ENCODE data around the gene FRMD4B.

The FRMD4B gene

GRCh38 chr3:69300296-69300695 lies 85.6 kb downstream of the FRMD4B start:
- Histone ChIP-seq H3K9ac (ENCODE audit: insufficient read length) (no peak overlapping the region), H3K36me3 (ENCODE audit: insufficient read depth, low read length) (no peaks in the 10 kb centered on the region), H3K9me3 (ENCODE audit: low read depth, low read length) (no peaks in the 10 kb centered on the region), H3K27ac (no peak overlapping the region), H3K4me3 (no peak overlapping the region)
- TF ChIP-seq FOXP2 (optimal IDR thresholded peaks at IDR 0.05; ENCODE audit: control extremely low read depth, extremely low read length, insufficient read depth): no peak
- no peak for TF ChIP-seq EZH2 (IDR thresholded peaks at IDR 0.05)
- no peak for TF ChIP-seq POLR2AphosphoS5 (IDR thresholded peaks at IDR 0.05; ENCODE audit: borderline replicate concordance, low read depth, low read length)
- DNase-seq (ENCODE audit: low read depth, low spot score): no peak

GRCh38 chr3:69299344-69299743 lies 86.5 kb downstream of the FRMD4B start:
- DNase-seq (ENCODE audit: low read depth, low spot score): no peak
- H3K36me3 ChIP-seq (ENCODE audit: insufficient read depth, low read length): no peaks in the 10 kb centered on the region
- no peak for TF ChIP-seq EZH2 (IDR thresholded peaks at IDR 0.05)
- H3K9me3 ChIP-seq (ENCODE audit: low read depth, low read length): no peaks in the 10 kb centered on the region
- no peak overlapping the region for H3K9ac ChIP-seq (ENCODE audit: insufficient read length)
- no peak overlapping the region for H3K27ac ChIP-seq
- no peak overlapping the region for H3K4me3 ChIP-seq

- H3K4me3 ChIP-seq: no peak overlapping the region
- TF ChIP-seq POLR2AphosphoS5 (IDR thresholded peaks at IDR 0.05; ENCODE audit: borderline replicate concordance, low read depth, low read length) (no peak), EZH2 (IDR thresholded peaks at IDR 0.05) (no peak), FOXP2 (optimal IDR thresholded peaks at IDR 0.05; ENCODE audit: control extremely low read depth, extremely low read length, insufficient read depth) (no peak)
- H3K9ac ChIP-seq (ENCODE audit: insufficient read length): no peak overlapping the region
- no peaks in the 10 kb centered on the region for H3K9me3 ChIP-seq (ENCODE audit: low read depth, low read length)
- DNase-seq (ENCODE audit: low read depth, low spot score): no peak
- H3K36me3 ChIP-seq (ENCODE audit: insufficient read depth, low read length): no peaks in the 10 kb centered on the region
- no peak overlapping the region for H3K27ac ChIP-seq
Measured at GRCh38 chr3:69297501-69297900, 88.4 kb downstream of the FRMD4B start.

GRCh38 chr3:69296995-69297394 lies 88.9 kb downstream of the FRMD4B start:
- no peak for TF ChIP-seq FOXP2 (optimal IDR thresholded peaks at IDR 0.05; ENCODE audit: control extremely low read depth, extremely low read length, insufficient read depth)
- no peaks in the 10 kb centered on the region for H3K9me3 ChIP-seq (ENCODE audit: low read depth, low read length)

GRCh38 chr3:69294014-69294766 lies 91.7 kb downstream of the FRMD4B start:
- no peaks in the 10 kb centered on the region for H3K9me3 ChIP-seq (ENCODE audit: low read depth, low read length)
- no peak for DNase-seq (ENCODE audit: low read depth, low spot score)
- H3K36me3 ChIP-seq (ENCODE audit: insufficient read depth, low read length): no peaks in the 10 kb centered on the region
- no peak overlapping the region for H3K27ac ChIP-seq
- no peak overlapping the region for H3K4me3 ChIP-seq
- no peak for TF ChIP-seq EZH2 (IDR thresholded peaks at IDR 0.05)
- no peak for TF ChIP-seq FOXP2 (optimal IDR thresholded peaks at IDR 0.05; ENCODE audit: control extremely low read depth, extremely low read length, insufficient read depth)
- no peak for TF ChIP-seq POLR2AphosphoS5 (IDR thresholded peaks at IDR 0.05; ENCODE audit: borderline replicate concordance, low read depth, low read length)
- H3K9ac ChIP-seq (ENCODE audit: insufficient read length): no peak overlapping the region

More at GRCh38 chr3:69296995-69297394, 88.9 kb downstream of the FRMD4B start:
- no peak overlapping the region for H3K9ac ChIP-seq (ENCODE audit: insufficient read length)
- H3K4me3 ChIP-seq: no peak overlapping the region
- no peak for DNase-seq (ENCODE audit: low read depth, low spot score)
- no peak overlapping the region for H3K27ac ChIP-seq
- H3K36me3 ChIP-seq (ENCODE audit: insufficient read depth, low read length): no peaks in the 10 kb centered on the region

- Histone ChIP-seq H3K9me3 (ENCODE audit: low read depth, low read length) (no peaks in the 10 kb centered on the region), H3K9ac (ENCODE audit: insufficient read length) (no peak overlapping the region), H3K4me3 (no peak overlapping the region), H3K36me3 (ENCODE audit: insufficient read depth, low read length) (no peaks in the 10 kb centered on the region), H3K27ac (no peak overlapping the region)
- DNase-seq (ENCODE audit: low read depth, low spot score): no peak
- TF ChIP-seq FOXP2 (optimal IDR thresholded peaks at IDR 0.05; ENCODE audit: control extremely low read depth, extremely low read length, insufficient read depth): no peak
Measured at GRCh38 chr3:69292959-69293574, 92.8 kb downstream of the FRMD4B start.

GRCh38 chr3:69292185-69292584 lies 93.7 kb downstream of the FRMD4B start:
- H3K27ac ChIP-seq: no peak overlapping the region
- no peaks in the 10 kb centered on the region for H3K9me3 ChIP-seq (ENCODE audit: low read depth, low read length)
- TF ChIP-seq FOXP2 (optimal IDR thresholded peaks at IDR 0.05; ENCODE audit: control extremely low read depth, extremely low read length, insufficient read depth) (no peak), EZH2 (IDR thresholded peaks at IDR 0.05) (no peak), POLR2AphosphoS5 (IDR thresholded peaks at IDR 0.05; ENCODE audit: borderline replicate concordance, low read depth, low read length) (no peak)
- H3K36me3 ChIP-seq (ENCODE audit: insufficient read depth, low read length): no peaks in the 10 kb centered on the region
- H3K9ac ChIP-seq (ENCODE audit: insufficient read length): no peak overlapping the region
- DNase-seq (ENCODE audit: low read depth, low spot score): no peak
- H3K4me3 ChIP-seq: no peak overlapping the region

GRCh38 chr3:69290430-69290829 lies 95.5 kb downstream of the FRMD4B start:
- Histone ChIP-seq H3K4me3 (no peak overlapping the region), H3K9me3 (ENCODE audit: low read depth, low read length) (no peaks in the 10 kb centered on the region), H3K9ac (ENCODE audit: insufficient read length) (no peak overlapping the region), H3K36me3 (ENCODE audit: insufficient read depth, low read length) (no peaks in the 10 kb centered on the region), H3K27ac (no peak overlapping the region)
- no peak for TF ChIP-seq POLR2AphosphoS5 (IDR thresholded peaks at IDR 0.05; ENCODE audit: borderline replicate concordance, low read depth, low read length)
- DNase-seq (ENCODE audit: low read depth, low spot score): no peak

GRCh38 chr3:69290006-69290405 lies 95.9 kb downstream of the FRMD4B start:
- Histone ChIP-seq H3K4me3 (no peak overlapping the region), H3K27ac (no peak overlapping the region), H3K9ac (ENCODE audit: insufficient read length) (no peak overlapping the region), H3K9me3 (ENCODE audit: low read depth, low read length) (no peaks in the 10 kb centered on the region), H3K36me3 (ENCODE audit: insufficient read depth, low read length) (no peaks in the 10 kb centered on the region)
- DNase-seq (ENCODE audit: low read depth, low spot score): no peak
- no peak for TF ChIP-seq FOXP2 (optimal IDR thresholded peaks at IDR 0.05; ENCODE audit: control extremely low read depth, extremely low read length, insufficient read depth)
- TF ChIP-seq POLR2AphosphoS5 (IDR thresholded peaks at IDR 0.05; ENCODE audit: borderline replicate concordance, low read depth, low read length): no peak
- no peak for TF ChIP-seq EZH2 (IDR thresholded peaks at IDR 0.05)

Data from SK-N-MC (cell line).